ENCODE measurements around the gene PAXIP1. TPM values are rescaled to one million over a fixed set of nuclear protein-coding genes. Genes with fewer than 3 reads are reported as not detected.

Gene PAXIP1
- total RNA-seq, 1 donor from 2014 or later, result 38.9 TPM

- Mint-ChIP-seq H3K4me1 (peaks cover 4% of the 10 kb centered on the region), H3K27me3 (peaks cover 4% of the 10 kb centered on the region), H3K27ac (no peak overlapping the region), H3K36me3 (ENCODE audit: low read depth) (no peaks in the 10 kb centered on the region), H3K9me3 (no peaks in the 10 kb centered on the region), H3K4me3 (no peak overlapping the region)
- no peak for DNase-seq
- intact Hi-C loops (cut with micrococcal nuclease), result no loop called here
Measured at GRCh38 chr7:154909241-154910105, 93.5 kb downstream of the PAXIP1 start.

DNA sequence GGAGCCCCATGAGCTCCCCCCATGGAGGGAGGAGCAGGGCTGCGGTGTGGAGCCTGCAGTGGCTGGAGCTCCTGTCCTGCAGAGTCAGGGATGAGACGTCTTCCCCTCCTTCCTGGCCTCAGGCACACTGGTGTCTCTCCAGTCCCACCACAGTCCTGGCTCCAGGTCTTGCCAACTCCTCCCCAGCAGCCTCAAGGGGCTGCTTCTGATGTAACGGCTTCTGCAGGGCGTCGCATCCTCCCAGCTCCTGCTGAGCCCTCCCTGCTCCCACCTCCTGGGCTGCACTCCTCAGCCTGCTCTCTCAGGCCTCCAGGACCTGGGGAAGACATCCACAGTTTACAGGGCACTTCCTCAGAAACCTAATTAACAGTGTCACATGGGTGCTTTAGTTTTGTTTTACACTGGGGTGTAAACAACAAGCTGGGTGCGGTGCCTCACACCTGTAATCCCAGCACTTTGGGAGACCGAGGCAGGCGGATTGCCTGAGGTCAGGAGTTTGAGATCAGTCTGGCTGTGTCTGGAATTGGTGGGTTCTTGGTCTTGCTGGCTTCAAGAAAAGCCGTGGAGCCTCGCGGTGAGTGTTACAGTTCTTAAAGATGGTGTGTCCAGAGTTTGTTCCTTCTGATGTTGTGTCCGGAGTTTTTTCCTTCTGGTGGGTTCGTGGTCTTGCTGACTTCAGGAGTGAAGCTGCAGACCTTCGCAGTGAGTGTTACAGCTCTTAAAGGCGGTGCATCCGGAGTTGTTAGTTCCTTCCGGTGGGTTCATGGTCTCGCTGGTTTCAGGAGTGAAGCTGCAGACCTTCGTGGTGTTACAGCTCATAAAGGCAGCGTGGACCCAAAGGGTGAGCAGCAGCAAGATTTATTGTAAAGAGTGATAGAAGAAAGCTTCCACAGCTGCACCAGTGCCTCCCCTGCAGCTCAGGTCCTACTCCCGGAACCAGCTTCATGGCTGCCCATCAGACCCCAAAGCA is 95.0 kb downstream of the PAXIP1 start:
- Mint-ChIP-seq H3K27me3 (no peaks in the 10 kb centered on the region), H3K27ac (no peak overlapping the region), H3K4me3 (no peak overlapping the region), H3K9me3 (no peaks in the 10 kb centered on the region), H3K36me3 (ENCODE audit: low read depth) (no peaks in the 10 kb centered on the region), H3K4me1 (no peaks in the 10 kb centered on the region)
- no peak for DNase-seq
- intact Hi-C loops (cut with micrococcal nuclease), result no loop called here

DNA sequence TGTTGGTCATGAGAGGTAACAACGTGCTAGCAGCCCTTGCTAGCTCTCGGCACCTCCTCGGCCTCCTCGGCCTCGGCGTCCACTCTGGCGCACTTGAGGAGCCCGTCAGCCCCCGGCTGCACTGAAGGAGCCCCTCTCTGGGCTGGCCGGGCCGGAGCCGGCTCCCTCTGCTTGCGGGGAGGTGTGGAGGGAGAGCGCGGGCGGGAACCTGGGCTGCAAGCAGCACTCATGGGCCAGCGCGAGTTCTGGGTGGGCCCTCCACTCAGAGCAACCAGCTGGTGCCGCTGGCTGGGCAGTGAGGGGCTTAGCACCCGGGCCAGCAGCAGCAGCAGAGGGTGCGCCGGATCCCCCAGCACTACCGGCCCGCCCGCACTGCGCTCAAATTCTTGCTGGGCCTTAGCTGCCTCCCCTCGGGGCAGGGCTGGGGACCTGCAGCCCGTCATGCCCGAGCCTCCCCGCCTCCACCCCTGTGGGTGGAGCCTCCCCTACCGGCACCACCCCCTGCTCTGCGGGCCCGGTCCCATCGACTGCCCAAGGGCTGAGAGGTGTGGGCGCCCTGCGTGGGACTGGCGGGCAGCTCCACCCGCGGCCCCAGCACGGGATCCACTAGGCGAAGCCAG is 96.1 kb downstream of the PAXIP1 start:
- no peak overlapping the region for H3K4me3 Mint-ChIP-seq
- intact Hi-C loops (cut with micrococcal nuclease), result no loop called here
- H3K36me3 Mint-ChIP-seq (ENCODE audit: low read depth), result no peaks in the 10 kb centered on the region

DNA sequence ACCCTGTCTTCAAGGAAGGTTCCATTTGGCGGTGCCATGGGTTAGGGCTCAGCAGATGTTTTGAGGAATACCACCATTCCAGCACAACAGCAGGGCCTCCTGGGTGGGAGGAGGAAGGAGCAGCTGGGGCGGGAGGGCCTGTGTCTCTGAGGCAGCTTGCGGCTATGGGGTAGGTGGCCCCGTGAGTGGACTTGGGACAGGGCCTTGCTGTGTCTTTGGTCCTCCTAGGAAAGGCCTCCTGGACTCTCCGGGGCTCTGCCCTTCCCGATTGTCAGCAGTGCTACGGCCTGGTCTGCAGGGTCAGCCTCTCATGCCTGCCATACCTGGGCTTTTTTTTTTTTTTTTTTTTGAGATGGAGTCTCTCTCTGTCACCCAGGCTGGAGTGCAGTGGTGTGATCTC is 96.7 kb downstream of the PAXIP1 start:
- intact Hi-C loops (cut with micrococcal nuclease), result no loop called here
- Mint-ChIP-seq H3K4me1 (no peaks in the 10 kb centered on the region), H3K36me3 (ENCODE audit: low read depth) (no peaks in the 10 kb centered on the region), H3K27me3 (no peaks in the 10 kb centered on the region), H3K9me3 (no peaks in the 10 kb centered on the region), H3K4me3 (no peak overlapping the region), H3K27ac (no peak overlapping the region)
- no peak for DNase-seq

More for the DNA sequence above, 96.1 kb downstream of the PAXIP1 start:
- H3K9me3 Mint-ChIP-seq, result no peaks in the 10 kb centered on the region
- no peak for DNase-seq
- no peak overlapping the region for H3K27ac Mint-ChIP-seq
- no peaks in the 10 kb centered on the region for H3K4me1 Mint-ChIP-seq
- no peaks in the 10 kb centered on the region for H3K27me3 Mint-ChIP-seq

DNA sequence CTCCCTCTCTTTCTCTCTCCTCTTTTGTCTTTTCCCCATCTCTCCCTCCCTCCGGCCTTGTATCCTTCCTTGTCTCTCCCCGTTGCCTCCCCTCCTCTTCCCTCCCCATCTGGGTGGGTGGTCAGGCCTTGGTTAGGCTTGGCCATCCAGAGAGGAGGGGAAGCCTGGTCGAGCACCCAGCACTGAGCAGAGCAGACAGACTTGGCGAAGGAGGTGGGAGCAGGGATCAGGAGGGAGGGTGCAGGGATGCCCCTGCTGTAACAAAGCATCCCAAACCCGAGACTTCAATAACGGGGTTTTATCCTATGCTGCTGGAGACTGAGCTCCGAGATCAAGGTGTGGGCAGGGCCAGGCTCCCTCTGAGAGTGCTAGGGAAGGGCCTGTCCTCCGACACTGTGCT is 97.3 kb downstream of the PAXIP1 start:
- no peaks in the 10 kb centered on the region for H3K36me3 Mint-ChIP-seq (ENCODE audit: low read depth)
- no peak for DNase-seq
- no peak overlapping the region for H3K27ac Mint-ChIP-seq
- no peaks in the 10 kb centered on the region for H3K4me1 Mint-ChIP-seq
- H3K4me3 Mint-ChIP-seq, result no peak overlapping the region
- intact Hi-C loops (cut with micrococcal nuclease), result no loop called here
- H3K27me3 Mint-ChIP-seq, result no peaks in the 10 kb centered on the region
- H3K9me3 Mint-ChIP-seq, result no peaks in the 10 kb centered on the region

DNA sequence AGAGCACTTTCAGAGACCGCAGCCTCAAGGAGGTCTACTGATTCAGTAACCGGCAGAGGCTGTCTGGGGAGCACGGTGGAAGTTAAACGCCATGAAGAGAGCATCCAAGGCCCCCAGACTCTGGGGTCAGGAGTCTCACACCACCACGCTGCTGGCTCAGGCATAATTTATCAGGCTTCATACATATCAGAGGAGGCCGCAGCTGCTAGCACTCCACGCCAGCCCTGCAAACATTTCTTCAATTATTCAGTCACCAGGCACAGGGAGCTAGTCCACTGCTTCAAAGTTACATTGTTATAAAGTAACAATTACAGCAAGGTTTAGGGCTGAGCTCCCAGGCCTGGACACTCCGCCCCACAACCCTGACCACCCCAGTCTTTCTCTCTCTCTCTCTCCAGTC is 97.8 kb downstream of the PAXIP1 start:
- Mint-ChIP-seq H3K27me3 (no peaks in the 10 kb centered on the region), H3K9me3 (no peaks in the 10 kb centered on the region), H3K4me1 (no peaks in the 10 kb centered on the region), H3K36me3 (ENCODE audit: low read depth) (no peaks in the 10 kb centered on the region), H3K4me3 (no peak overlapping the region), H3K27ac (no peak overlapping the region)
- no peak for DNase-seq
- intact Hi-C loops (cut with micrococcal nuclease), result no loop called here

DNA sequence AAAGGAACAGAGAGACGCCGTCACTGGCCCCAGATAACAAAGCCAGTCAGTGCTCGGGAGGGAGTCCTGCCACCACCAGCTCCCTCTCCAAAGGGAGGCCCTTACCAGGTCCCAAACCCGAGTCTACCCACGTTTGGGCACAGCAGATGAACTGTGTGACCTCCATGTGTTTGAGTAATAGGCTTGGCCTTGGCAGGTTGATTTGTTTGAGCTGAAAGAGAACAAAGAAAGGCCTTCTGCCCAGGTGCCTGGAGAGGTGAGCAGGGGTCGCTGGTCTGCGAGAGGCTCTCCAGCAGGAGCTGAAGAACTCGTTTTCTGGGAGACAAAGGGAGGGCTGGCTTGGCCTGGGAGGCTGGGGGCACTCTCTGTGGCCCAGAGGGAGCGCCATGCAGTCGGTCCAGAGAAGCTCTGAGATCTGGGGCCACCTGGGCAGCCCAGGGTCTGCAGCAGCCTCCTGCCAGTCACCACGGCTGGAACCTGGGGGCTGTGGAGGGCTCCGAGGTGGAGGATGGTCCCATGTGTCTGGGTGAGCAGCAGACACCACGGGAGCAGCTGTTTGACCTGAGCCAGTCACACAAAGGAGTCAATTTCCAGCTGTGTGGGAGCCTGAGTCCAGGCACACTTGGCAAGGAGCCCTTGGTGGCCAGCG is 99.7 kb downstream of the PAXIP1 start:
- intact Hi-C loops (cut with micrococcal nuclease), result no loop called here
- no peak for DNase-seq
- H3K9me3 Mint-ChIP-seq, result no peaks in the 10 kb centered on the region

GRCh38 chr7:154902600-154903082 is 100.3 kb downstream of the PAXIP1 start:
- no peak for DNase-seq
- Mint-ChIP-seq H3K4me3 (no peak overlapping the region), H3K36me3 (ENCODE audit: low read depth) (no peaks in the 10 kb centered on the region), H3K27me3 (no peaks in the 10 kb centered on the region), H3K27ac (no peak overlapping the region), H3K4me1 (no peaks in the 10 kb centered on the region), H3K9me3 (no peaks in the 10 kb centered on the region)
- intact Hi-C loops (cut with micrococcal nuclease), result no loop called here

More for the DNA sequence above, 99.7 kb downstream of the PAXIP1 start:
- H3K4me1 Mint-ChIP-seq, result no peaks in the 10 kb centered on the region
- H3K27ac Mint-ChIP-seq, result no peak overlapping the region
- H3K27me3 Mint-ChIP-seq, result no peaks in the 10 kb centered on the region
- no peaks in the 10 kb centered on the region for H3K36me3 Mint-ChIP-seq (ENCODE audit: low read depth)
- H3K4me3 Mint-ChIP-seq, result no peak overlapping the region

- DNase-seq, result no peak
- Mint-ChIP-seq H3K36me3 (ENCODE audit: low read depth) (no peaks in the 10 kb centered on the region), H3K27me3 (no peaks in the 10 kb centered on the region), H3K9me3 (no peaks in the 10 kb centered on the region), H3K4me1 (no peaks in the 10 kb centered on the region), H3K4me3 (no peak overlapping the region), H3K27ac (no peak overlapping the region)
- intact Hi-C loops (cut with micrococcal nuclease), result no loop called here
Measured at GRCh38 chr7:154899862-154900261, 103.1 kb downstream of the PAXIP1 start.

DNA sequence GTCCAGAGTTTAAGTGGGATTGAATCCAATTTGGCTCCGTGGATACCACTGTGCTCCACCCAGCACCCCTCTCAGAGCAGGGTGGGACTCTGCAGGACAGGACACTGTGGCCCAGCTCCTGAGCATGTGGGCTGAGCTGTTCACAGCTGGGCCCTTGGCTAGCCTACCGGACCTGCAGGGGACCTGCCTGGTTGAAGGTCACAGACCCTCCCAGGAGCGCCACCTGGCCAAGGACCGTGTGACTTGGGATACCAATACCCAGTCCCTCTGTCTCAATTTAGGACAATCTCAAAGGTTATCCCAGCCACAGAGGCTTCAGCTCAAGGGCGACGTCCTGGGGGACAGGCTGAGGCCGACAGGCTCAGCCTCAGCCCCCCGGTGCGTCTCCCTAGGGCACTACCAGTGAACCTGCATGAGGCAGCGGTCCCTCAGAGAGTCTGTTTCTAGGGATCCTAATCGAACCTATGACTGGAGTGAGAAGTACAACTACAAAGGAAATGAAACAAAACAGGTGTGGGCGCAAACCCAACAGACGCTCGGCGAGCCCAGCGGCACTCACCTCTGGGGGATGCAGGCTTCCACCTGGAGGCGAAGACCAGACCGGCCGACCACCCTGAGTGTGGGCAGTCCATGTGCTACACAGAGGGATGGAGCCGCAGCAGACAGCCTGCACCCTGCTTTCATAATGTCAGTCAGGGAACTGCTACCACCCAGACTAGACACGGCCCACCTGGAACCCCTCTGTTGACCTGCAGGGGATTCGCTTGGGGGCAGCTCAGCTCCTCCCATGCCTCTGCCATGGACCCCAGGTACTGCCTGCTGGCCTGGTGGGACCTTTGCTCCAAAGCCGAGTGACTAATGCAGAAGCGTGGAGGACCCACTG is 103.7 kb downstream of the PAXIP1 start:
- Mint-ChIP-seq H3K27me3 (no peaks in the 10 kb centered on the region), H3K36me3 (ENCODE audit: low read depth) (no peaks in the 10 kb centered on the region), H3K27ac (no peak overlapping the region), H3K4me1 (no peaks in the 10 kb centered on the region), H3K4me3 (no peak overlapping the region), H3K9me3 (no peaks in the 10 kb centered on the region)
- no peak for DNase-seq
- intact Hi-C loops (cut with micrococcal nuclease), result no loop called here

DNA sequence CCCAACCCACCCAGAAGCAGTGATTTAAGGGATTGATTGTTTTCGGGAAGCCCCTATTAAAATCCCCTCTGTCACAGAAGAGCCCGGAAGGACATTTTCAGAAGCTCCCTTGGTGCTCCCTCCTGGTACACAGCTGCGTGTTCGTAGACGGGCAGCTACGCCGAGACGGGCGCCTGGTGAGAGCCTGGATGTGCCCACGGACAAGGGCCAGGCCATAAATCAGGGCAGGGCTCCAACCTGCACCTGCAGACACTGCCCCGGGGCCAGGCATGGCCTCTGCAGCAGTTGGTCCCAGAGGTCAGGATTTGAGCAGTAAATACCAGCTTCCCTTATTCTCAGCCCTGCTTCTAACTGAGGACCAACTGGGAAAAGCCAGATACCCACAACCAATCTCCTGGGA is 106.8 kb downstream of the PAXIP1 start:
- Mint-ChIP-seq H3K27me3 (no peaks in the 10 kb centered on the region), H3K36me3 (ENCODE audit: low read depth) (no peaks in the 10 kb centered on the region), H3K4me3 (no peak overlapping the region), H3K27ac (no peak overlapping the region), H3K4me1 (no peaks in the 10 kb centered on the region), H3K9me3 (no peaks in the 10 kb centered on the region)
- intact Hi-C loops (cut with micrococcal nuclease), result no loop called here
- DNase-seq, result no peak
